Colon (tissue), 2 donors: ENCODE results near the gene MAN1B1.

ENCODE experiments used
- FAIRE-seq: peaks from 2 replicates; lab custom pipeline; 2012; peaks lifted over from hg19 to GRCh38; lab: Jason Lieb, UNC
- donor health status: control.
- donor health status: control.

MAN1B1 gene

DNA sequence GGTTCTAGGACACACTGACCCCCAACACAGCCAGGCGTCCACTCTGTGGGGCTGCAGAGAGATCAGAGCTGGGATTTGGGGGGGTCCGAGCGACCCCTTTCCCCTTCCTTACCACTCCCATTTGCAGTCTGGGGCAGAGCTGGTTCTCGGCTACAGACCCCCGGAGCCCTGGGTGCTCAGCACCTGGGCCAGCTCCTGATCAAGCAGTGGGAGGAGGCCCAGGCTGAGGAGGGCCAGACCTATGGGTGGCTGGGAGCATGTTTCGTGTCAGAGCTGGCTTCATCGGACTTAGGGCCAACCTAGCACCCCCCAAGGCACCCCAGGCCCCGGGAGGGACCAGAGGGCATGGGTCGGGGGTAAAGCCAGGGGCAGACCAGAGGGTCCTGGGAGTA, 59.7 kb downstream of the MAN1B1 start:
- FAIRE-seq, result no peak

DNA sequence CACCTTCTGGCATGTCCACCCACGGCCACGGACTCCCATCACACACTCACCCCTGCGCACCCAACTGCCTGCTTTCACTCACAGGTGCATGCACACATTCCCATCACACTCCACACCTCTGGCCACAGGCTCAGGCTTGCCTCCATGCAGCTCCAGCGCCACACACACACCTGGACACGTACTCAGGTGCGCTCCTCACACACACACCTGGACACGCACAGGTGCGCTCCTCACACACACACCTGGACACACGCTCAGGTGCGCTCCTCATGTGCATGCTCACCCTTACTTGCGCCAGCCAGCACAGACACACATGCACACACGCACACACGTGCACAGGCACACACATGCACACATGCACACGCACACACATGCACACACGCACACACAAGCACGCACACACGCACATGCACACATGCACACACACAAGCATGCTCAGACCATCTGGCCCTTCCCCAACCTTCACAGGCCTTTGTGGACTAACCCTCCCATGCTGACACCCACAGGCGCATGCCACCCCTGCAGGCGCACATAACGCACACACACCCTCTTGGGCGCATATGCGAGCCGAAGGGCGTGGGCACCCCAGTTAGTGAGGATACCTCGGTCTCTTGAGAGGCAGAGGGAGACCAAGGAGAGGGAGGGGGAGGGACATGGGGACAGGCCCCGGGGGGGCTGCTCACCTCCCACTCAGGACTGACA, 60.5 kb downstream of the MAN1B1 start:
- no peak for FAIRE-seq

DNA sequence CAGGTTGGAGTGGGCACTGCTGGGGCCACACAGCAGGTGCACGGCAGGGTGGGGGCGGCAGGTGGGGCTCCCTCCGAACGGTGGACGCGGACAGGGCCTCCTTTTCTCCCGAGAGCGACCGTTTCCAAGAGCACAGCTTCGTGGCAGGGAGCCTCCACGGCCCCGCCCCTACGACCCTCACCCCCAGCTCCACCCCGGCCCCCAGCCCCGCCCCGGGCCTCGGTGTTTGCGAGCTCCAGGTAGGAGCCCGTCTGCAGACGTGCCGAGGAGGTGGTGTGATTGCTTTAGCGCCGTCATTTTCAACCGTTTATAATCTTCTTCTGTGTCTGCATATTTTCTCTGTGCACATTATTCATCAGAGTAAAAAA, 61.0 kb downstream of the MAN1B1 start:
- no peak for FAIRE-seq

DNA sequence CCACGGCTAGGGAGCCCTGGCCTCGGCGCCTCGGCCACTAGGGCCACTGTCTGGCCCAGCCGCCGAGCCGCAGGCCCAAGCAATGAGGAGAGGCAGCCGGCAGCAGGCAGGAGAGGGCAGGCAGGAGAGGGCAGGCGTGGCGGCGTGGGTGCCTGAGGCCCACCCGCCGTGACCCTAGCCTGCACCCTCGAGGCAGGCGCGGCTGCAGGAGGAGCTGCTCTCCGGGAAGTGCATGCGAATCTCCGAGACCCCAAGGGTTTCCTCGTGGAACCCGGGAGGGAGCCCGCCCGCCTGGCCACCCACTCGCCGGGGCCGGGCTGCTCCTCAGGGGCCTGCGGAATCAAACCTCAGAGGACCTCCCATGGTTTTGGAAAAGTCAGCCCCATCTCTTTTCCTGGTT, 61.5 kb downstream of the MAN1B1 start:
- no peak for FAIRE-seq

DNA sequence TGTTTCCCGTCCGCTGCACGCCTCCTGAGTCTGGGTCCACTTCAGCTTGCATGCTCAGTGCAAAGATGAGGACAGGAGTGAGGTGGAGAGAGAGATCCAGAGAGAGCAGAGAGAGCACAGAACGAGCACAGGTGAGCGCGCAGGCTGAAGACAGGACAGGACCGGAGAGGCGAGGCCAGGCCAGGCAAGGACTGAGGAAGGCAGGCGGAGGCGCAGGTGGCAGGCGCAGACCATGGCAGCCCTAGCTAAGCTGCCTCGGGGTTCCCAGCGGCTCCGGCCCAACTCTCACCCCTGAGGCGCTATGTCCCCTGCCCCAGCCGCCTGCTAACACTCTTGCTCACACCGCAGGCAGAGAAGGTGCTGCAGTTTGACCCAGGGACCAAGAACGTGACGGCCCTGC, 61.9 kb downstream of the MAN1B1 start:
- FAIRE-seq, result no peak

DNA sequence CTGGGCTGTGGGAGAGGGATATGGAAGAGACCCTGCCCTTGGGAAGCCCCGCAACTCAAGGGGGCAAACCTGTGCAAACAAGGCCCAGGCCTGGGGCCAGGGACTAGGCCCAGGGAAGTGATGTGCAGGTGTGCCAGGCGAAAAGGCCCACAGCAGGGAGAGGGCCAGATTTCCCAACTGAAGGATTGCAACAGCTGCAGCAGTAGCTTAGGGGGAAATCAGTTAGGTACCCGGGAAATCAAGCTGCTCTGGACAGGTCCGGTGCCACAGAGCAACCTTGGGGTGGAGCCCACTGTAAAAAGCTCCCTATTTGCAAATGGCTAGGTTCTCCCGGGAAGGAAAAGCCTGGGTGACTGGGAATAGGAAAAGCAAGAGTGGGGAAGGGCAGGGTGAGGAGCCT, 62.6 kb downstream of the MAN1B1 start:
- FAIRE-seq, result no peak

DNA sequence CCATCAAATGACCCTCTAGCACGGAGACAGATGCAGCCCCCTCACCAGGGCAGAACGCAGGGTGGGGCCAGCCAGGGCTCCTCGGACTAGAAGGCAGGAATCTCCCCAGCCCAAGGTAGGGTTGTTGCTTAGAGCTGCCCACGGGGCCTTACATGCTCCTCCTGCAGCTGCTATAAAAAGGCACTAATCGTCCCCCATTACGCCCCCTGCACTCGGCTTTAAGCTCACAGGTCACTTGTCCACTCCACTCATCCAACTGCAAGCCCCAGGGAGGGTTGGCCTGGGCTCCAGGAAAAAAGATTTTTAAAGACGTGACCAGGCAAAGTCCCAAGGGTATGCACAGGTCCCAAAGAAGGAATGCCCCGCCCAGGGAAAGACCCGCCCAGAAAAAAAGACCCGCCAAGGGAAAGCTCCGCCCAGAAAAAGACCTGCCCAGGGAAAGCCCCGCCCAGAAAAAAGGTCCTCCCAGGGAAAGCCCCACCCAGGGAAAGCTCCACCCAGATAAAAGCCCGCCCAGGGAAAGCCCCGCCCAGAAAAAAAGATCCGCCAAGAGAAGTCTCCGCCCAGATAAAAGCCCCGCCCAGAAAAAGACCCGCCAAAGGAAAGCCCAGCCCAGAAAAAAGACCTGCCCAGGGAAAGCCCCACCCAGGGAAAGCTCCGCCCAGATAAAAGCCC, 63.3 kb downstream of the MAN1B1 start:
- no peak for FAIRE-seq

DNA sequence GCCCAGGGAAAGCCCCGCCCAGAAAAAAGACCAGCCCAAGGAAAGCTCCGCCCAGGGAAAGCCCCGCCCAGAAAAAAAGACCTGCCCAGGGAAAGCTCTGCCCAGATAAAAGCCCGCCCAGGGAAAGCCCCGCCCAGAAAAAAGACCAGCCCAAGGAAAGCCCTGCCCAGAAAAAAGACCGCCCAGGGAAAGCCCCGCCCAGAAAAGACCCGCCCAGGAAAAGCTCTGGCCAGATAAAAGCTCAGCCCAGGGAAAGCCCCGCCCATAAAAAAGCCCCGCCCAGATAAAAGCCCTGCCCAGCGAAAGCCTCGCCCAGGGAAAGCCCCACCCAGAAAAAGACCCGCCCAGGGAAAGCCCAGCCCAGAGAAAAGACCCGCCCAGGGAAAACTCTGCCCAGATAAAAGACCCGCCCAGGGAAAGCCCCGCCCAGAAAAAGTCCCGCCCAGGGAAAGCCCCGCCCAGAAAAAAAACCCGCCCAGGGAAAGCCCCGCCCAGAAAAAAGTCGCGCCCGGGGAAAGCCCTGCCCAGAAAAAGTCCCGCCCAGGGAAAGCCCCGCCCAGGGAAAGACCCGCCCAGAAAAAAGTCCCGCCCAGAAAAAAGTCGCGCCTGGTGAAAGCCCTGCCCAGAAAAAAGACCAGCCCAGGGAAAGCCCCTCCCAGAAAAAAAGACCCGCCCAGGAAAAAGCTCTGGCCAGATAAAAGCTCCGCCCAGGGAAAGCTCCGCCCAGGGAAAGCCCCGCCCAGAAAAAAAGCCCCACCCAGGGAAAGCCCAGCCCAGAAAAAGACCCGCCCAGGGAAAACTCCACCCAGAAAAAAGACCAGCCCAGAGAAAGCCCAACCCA, 64.1 kb downstream of the MAN1B1 start:
- FAIRE-seq, result no peak

DNA sequence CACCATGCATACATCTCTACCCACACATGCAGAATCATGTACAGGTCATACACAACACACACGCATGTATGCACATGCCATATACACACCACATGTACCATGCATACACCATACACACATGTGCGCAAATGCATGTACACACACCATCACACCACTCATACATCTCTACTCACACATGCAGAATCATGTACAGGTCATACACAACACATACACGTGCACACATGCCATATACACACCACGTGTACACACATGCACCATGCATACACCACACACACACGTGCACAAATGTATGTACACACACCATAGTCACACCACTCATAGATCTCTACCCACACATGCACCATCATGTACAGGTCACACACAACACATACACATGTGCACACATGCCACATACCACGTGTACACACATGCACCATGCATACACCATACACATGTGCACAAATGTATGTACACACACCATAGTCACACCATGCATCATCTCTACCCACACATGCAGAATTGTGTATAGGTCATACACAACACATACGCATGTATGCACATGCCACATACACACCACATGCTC, 66.1 kb downstream of the MAN1B1 start:
- no peak for FAIRE-seq

DNA sequence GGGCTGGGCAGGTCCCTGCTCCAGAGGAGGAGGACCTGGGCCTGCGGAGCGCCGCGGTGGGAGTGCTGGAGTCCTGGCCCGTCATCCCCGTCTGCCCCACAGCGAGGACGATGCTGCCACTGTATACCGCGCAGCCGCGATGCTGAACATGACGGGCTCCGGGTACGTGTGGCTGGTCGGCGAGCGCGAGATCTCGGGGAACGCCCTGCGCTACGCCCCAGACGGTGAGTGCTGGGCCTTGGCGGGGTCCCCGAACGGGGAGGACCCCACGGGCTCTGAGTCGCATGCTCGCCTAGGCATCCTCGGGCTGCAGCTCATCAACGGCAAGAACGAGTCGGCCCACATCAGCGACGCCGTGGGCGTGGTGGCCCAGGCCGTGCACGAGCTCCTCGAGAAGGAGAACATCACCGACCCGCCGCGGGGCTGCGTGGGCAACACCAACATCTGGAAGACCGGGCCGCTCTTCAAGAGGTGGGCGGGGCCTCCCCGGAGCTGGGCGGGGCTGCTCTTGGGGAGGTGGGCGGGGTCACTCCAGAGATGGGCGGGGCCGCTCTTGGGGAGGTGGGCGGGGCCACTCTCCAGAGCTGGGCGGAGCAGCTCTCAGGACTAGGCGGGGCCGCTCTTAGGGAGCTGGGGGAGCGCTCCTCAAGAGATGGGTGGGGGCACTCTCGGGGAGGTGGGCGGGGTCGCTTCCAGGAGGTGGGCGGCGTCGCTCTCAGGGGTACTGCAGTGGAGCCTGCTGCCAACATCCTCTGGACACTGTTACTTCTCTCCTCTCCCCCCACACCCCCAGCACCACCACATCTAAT, 70.0 kb downstream of the MAN1B1 start:
- no peak for FAIRE-seq

DNA sequence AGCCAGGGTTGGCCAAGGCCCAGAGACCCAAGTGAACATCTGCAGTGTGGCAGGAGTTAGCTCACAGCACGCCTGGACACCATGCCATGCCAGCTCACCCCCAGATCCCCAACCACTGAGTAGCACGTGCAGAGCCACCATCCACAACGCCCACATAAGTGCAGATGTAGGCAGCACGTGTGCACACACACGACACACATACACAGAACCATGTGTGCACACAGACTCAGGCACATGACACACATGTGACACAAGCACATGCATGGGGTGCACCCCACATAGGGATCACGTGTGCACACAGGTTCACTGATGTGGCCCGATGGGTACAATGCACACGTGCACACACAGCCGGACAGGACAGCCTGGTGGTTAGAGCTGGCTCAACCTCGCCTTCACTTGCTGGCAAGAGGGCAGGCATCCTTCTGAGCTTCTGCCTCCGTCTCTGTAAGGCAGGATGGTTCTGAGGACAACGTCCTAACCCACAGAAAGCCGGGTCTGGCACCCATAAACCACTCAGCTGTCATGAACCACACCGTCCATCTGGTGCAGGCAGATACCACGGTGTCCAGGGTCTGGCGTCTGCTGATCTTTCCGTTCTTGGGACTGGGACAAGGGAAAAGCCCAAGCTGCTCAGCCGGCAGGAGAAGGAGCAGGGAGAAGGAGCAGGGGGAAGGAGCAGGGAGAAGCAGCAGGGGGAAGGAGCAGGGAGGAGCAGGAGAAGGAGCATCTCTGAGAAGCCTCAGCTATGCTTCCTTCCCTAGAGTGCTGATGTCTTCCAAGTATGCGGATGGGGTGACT, 71.0 kb downstream of the MAN1B1 start:
- FAIRE-seq, result no peak

DNA sequence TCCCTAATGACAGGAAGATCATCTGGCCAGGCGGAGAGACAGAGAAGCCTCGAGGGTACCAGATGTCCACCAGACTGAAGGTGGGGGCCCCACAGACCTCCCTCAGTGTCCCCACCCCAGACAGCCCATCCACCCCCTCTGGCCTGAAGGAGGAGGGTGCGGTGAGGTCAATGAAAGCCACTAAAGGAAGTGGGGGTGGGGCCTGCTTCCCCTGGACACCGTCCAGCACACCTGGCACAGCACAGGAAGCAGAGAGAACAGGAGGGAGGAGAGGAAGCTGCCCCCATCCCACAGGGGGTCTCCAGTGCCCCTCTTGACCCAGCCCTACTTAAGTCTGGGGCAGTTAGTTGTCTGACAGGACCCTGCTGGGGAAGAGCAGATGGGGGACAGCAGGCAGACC, 71.8 kb downstream of the MAN1B1 start:
- FAIRE-seq, result no peak
